ENCODE results near the gene MT1G.

DNA sequence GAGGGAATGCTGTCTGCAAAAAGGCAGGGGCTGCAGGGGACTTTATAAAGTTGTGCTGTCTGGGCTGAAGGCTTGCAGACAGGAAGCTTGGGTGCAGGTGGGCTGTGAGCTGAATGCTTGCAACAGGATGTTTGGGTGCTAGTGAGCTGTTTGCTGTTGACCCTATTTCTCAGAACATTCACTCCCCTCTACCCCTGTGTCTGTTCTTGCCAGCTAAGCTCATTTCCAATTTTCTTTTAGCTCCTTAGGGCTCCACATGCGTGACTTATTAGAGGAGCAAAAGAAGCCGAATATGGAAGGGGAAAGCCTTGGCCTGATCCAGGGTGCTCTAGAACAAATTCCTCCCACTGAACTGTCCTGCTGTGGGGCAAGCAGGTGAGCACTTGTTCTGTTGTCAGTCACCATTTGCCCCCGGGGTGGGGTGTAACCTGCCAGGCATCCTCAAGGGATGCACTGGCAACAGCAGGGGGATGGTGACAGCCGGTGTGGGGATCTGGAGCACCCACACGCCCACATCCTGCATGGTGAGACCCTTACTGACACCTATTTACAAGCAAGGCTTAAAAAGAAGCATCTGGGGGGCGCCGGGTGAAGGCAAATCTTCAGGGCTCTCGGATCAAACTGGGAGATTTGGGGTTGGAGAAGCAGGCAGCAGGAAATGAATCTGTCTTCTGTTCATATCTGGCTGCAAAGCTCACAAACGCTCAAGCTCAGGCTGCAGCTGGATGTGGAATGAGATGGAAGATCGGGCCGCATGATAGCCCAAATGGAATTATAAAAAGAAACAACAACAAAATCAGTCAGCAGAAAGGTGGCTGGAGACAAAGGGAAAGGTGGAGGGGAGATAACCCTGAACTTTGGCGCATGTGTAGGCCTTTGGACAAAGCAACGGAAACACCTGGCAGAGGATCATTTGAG lies 40.9 kb upstream of the MT1G start:
- TF ChIP-seq REST (IDR thresholded peaks at IDR 0.05; ENCODE audit: unreplicated experiment) (no peak), EZH2 (IDR thresholded peaks at IDR 0.05; ENCODE audit: low read depth, unreplicated experiment) (no peak), EZH2phosphoT487 (IDR thresholded peaks at IDR 0.05; ENCODE audit: unreplicated experiment) (no peak), POLR2AphosphoS5 (IDR thresholded peaks at IDR 0.05; ENCODE audit: low read depth) (no peak), CREB1 (CRISPR knock-in tag; IDR thresholded peaks at IDR 0.05; ENCODE audit: low read depth) (no peak), JUNB (IDR thresholded peaks at IDR 0.05; ENCODE audit: unreplicated experiment) (no peak)
- TF ChIP-seq, protein P1, sequence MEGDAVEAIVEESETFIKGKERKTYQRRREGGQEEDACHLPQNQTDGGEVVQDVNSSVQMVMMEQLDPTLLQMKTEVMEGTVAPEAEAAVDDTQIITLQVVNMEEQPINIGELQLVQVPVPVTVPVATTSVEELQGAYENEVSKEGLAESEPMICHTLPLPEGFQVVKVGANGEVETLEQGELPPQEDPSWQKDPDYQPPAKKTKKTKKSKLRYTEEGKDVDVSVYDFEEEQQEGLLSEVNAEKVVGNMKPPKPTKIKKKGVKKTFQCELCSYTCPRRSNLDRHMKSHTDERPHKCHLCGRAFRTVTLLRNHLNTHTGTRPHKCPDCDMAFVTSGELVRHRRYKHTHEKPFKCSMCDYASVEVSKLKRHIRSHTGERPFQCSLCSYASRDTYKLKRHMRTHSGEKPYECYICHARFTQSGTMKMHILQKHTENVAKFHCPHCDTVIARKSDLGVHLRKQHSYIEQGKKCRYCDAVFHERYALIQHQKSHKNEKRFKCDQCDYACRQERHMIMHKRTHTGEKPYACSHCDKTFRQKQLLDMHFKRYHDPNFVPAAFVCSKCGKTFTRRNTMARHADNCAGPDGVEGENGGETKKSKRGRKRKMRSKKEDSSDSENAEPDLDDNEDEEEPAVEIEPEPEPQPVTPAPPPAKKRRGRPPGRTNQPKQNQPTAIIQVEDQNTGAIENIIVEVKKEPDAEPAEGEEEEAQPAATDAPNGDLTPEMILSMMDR (conservative IDR thresholded peaks at IDR 0.05; ENCODE audit: low read depth in 2 of 2), result no peak

Data from GM23338 (cell line).